OCI-LY7 (cell line): Measurements from ENCODE around the gene RPS6KA5.

ENCODE experiments used
- EZH2phosphoT487 ChIP-seq: fragments of 200-600 bp; sonication (generic); IDR thresholded peaks from 2 replicates; pipeline ENCODE4 v1.6.1; 2018; ENCODE audit warnings: low read depth, borderline replicate concordance, mild to moderate bottlenecking, mixed run types, antibody characterized with exemption, low read length, moderate library complexity, mixed read lengths
- TF ChIP-seq, protein P1 (sequence below): fragments of 200-600 bp; sonication (generic); conservative IDR thresholded peaks from 2 replicates; pipeline ENCODE4 v1.5.1; 2014; ENCODE audit warnings: mild to moderate bottlenecking, antibody characterized with exemption, low read length, moderate library complexity, mixed read lengths

- TF ChIP-seq EZH2phosphoT487, result no peak
- TF ChIP-seq, protein P1, sequence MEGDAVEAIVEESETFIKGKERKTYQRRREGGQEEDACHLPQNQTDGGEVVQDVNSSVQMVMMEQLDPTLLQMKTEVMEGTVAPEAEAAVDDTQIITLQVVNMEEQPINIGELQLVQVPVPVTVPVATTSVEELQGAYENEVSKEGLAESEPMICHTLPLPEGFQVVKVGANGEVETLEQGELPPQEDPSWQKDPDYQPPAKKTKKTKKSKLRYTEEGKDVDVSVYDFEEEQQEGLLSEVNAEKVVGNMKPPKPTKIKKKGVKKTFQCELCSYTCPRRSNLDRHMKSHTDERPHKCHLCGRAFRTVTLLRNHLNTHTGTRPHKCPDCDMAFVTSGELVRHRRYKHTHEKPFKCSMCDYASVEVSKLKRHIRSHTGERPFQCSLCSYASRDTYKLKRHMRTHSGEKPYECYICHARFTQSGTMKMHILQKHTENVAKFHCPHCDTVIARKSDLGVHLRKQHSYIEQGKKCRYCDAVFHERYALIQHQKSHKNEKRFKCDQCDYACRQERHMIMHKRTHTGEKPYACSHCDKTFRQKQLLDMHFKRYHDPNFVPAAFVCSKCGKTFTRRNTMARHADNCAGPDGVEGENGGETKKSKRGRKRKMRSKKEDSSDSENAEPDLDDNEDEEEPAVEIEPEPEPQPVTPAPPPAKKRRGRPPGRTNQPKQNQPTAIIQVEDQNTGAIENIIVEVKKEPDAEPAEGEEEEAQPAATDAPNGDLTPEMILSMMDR, result no peak
Observed at GRCh38 chr14:90991690-90992443, 68.6 kb downstream of the RPS6KA5 start.
